ENCODE measurements around the gene TRIM67.

Gene TRIM67

DNA sequence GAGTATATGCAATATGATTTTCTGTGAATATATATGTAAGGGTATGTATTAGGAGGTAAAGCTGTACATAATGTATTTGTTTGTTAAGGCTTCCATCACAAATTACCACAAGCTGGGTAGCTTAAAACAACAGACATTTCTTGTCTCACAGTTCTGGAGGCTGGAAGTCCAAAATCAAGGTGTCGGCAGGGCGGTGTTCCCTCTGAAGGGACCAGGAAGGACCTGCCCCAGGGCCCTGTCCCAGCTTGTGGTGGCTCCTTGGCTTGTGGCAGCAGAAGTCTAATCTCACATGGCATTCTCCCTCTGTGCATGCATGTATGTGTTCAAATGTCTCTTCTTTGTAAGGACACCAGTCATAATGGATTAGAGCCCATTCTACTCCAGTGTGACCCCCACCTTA is 17.1 kb downstream of the TRIM67 start:
- Histone ChIP-seq H3K4me1 (ENCODE audit: control insufficient read depth, insufficient read depth, low read length) (no peaks in the 10 kb centered on the region), H3K36me3 (ENCODE audit: control insufficient read depth, insufficient read depth, low read length) (no peaks in the 10 kb centered on the region), H3K27me3 (ENCODE audit: control insufficient read depth, insufficient read depth, low read length) (no peaks in the 10 kb centered on the region), H3K27ac (ENCODE audit: low read depth, low read length) (no peak overlapping the region), H3K9ac (ENCODE audit: low read length) (no peak overlapping the region), H3K4me3 (ENCODE audit: low read length) (no peak overlapping the region)

DNA sequence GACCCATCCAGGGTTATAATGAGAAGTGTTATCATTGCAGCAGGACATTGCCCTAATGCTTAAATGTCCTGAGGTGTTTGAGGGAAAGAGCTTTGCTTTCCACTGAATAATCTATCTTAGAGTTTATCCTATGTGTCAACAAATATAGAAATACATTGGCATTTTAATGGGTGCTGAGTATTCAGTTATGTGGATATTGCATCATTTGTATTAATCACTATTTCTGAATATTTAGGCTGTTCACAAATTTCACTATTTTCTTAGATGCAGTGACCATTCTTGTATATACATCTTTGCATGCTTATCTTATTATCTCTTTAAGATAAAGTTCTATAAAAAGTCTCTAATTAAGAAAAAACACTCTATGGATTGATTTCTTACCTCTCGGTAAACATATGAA is 18.2 kb downstream of the TRIM67 start:
- no peaks in the 10 kb centered on the region for H3K27me3 ChIP-seq (ENCODE audit: control insufficient read depth, insufficient read depth, low read length)
- H3K27ac ChIP-seq (ENCODE audit: low read depth, low read length): no peak overlapping the region
- no peak overlapping the region for H3K4me3 ChIP-seq (ENCODE audit: low read length)
- no peak overlapping the region for H3K9ac ChIP-seq (ENCODE audit: low read length)
- H3K36me3 ChIP-seq (ENCODE audit: control insufficient read depth, insufficient read depth, low read length): no peaks in the 10 kb centered on the region
- no peaks in the 10 kb centered on the region for H3K4me1 ChIP-seq (ENCODE audit: control insufficient read depth, insufficient read depth, low read length)

DNA sequence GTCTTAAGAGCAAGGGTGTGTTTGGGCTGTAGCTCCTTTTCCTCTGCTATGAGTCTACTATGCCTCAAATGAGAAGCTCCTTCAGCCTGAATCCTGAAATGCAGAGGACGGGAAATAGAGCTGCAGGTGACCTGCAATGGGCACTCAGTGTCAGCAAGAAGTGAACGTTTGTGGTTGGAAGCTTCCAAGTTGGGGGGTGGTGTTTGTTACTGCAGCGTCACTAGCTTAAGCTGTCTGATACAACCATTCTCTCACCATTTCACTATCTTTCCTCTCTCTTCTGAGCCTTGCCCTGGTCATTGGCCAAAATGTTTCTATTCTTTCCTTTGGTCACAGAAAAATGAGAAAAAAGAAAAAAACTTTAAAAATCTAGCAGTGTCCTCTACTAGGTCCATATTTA is 19.4 kb downstream of the TRIM67 start:
- Histone ChIP-seq H3K27me3 (ENCODE audit: control insufficient read depth, insufficient read depth, low read length) (no peaks in the 10 kb centered on the region), H3K4me1 (ENCODE audit: control insufficient read depth, insufficient read depth, low read length) (no peaks in the 10 kb centered on the region), H3K27ac (ENCODE audit: low read depth, low read length) (no peak overlapping the region), H3K36me3 (ENCODE audit: control insufficient read depth, insufficient read depth, low read length) (no peaks in the 10 kb centered on the region), H3K9ac (ENCODE audit: low read length) (no peak overlapping the region), H3K4me3 (ENCODE audit: low read length) (no peak overlapping the region)

DNA sequence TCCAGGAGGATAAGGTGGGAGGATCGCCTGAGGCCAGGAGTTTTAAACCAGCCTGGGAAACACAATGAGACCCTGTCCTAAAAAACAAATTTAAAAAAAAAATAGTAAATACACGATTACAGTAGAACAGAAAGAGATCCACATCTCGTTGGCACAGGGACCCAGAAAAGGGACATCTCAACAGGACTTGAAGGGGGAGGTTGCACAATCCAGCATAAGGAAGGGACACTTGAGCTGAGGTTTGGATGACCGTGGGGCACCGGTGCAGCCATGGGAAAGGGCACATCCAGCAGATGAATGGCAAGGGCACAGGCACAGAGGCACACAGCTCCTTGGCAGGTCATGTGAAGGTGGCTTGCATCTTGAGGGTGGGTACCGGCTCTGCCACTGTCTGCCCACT is 20.5 kb downstream of the TRIM67 start:
- no peak overlapping the region for H3K4me3 ChIP-seq (ENCODE audit: low read length)
- H3K36me3 ChIP-seq (ENCODE audit: control insufficient read depth, insufficient read depth, low read length): no peaks in the 10 kb centered on the region
- no peak overlapping the region for H3K27ac ChIP-seq (ENCODE audit: low read depth, low read length)
- H3K4me1 ChIP-seq (ENCODE audit: control insufficient read depth, insufficient read depth, low read length): no peaks in the 10 kb centered on the region
- no peak overlapping the region for H3K9ac ChIP-seq (ENCODE audit: low read length)
- no peaks in the 10 kb centered on the region for H3K27me3 ChIP-seq (ENCODE audit: control insufficient read depth, insufficient read depth, low read length)

DNA sequence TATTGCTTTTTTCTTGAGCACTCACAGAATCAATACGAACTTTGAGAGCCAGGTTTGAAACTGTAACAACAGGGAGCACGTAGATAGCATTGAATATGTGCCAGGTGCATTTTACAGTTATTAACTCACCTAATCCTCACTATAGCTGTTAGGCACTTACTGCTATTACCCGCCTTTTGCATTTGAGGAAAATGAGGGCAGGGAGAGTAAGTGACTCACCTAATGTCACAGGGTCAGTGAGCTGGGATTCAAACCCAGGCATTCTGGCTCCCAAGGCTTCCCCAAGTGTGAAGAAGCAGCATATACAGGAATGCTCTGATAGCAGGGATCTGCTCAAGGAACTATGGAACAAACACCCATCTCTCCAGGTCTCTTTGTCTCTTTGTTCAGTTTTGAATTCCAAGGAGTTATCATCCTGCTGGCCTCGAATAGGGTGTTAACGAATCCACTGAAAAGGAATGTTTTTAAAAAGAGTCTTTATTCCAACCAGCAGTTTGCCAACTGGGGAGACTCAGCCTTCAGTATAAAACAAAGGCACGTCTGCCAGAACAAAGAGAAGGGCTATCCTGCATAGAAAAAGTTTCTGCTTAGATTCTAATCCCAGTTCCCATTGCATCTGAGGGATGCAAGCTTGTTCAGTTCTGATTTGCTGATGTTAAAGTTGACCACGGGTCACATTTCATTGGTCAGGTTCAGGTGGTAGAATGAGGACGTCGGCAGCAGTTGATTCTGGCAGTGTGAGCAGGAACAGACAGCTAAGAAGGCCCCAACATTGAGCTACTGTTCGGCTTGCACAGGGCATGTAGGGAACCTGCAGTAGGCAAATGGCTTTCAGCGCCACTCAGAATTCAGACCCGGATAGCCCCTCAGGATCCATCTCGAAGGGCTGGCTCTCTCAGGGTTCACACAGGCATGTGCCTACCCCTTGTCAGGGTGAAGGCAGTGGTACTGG is 22.1 kb downstream of the TRIM67 start:
- Histone ChIP-seq H3K9ac (ENCODE audit: low read length) (no peak overlapping the region), H3K27ac (ENCODE audit: low read depth, low read length) (no peak overlapping the region), H3K36me3 (ENCODE audit: control insufficient read depth, insufficient read depth, low read length) (no peaks in the 10 kb centered on the region), H3K27me3 (ENCODE audit: control insufficient read depth, insufficient read depth, low read length) (peaks cover 8% of the 10 kb centered on the region), H3K4me3 (ENCODE audit: low read length) (no peak overlapping the region), H3K4me1 (ENCODE audit: control insufficient read depth, insufficient read depth, low read length) (no peaks in the 10 kb centered on the region)

DNA sequence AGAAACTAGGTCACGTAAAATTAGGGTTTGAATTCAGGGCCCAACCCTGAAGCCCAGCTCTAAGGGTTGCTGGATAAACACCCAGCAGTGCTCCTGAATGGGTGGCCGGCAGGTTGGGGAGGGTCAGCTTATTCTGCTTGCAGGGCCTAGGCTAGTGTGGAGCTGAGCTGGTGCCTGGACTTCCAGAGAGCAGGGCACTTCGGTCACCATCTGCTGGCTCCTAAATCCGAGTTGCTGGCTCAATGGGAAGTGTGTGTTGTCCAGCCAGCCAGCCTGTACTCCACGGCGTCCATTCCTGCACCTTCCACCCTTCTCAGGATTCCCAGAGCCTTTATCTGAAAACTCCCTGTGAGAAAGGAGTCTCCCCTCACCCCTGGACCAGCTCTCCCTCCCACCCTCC is 23.0 kb downstream of the TRIM67 start:
- H3K4me1 ChIP-seq (ENCODE audit: control insufficient read depth, insufficient read depth, low read length): no peaks in the 10 kb centered on the region
- H3K4me3 ChIP-seq (ENCODE audit: low read length): no peak overlapping the region
- peaks cover 8% of the 10 kb centered on the region for H3K27me3 ChIP-seq (ENCODE audit: control insufficient read depth, insufficient read depth, low read length)
- no peaks in the 10 kb centered on the region for H3K36me3 ChIP-seq (ENCODE audit: control insufficient read depth, insufficient read depth, low read length)
- no peak overlapping the region for H3K9ac ChIP-seq (ENCODE audit: low read length)
- no peak overlapping the region for H3K27ac ChIP-seq (ENCODE audit: low read depth, low read length)

DNA sequence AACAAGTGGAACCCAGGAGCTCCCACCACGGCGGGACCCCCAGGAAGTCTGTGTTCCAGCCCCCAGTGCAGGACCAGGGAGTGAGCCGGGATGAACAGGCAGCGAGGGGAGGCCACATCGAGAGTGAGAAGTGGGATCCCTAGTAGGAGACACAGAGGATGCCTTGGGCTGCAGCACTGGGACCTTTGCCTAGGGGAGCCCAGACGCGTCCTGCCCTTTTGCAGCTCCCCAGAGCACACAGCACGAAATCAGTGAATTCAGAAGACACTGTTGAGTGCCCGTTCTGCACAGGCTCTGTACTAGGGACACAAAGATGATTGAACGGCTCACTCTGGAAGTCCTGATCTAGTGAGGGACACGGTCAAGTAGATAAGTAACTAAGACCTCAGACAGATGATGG is 23.5 kb downstream of the TRIM67 start:
- Histone ChIP-seq H3K27ac (ENCODE audit: low read depth, low read length) (no peak overlapping the region), H3K27me3 (ENCODE audit: control insufficient read depth, insufficient read depth, low read length) (peaks cover 8% of the 10 kb centered on the region), H3K4me3 (ENCODE audit: low read length) (no peak overlapping the region), H3K9ac (ENCODE audit: low read length) (no peak overlapping the region), H3K4me1 (ENCODE audit: control insufficient read depth, insufficient read depth, low read length) (no peaks in the 10 kb centered on the region), H3K36me3 (ENCODE audit: control insufficient read depth, insufficient read depth, low read length) (no peaks in the 10 kb centered on the region)

DNA sequence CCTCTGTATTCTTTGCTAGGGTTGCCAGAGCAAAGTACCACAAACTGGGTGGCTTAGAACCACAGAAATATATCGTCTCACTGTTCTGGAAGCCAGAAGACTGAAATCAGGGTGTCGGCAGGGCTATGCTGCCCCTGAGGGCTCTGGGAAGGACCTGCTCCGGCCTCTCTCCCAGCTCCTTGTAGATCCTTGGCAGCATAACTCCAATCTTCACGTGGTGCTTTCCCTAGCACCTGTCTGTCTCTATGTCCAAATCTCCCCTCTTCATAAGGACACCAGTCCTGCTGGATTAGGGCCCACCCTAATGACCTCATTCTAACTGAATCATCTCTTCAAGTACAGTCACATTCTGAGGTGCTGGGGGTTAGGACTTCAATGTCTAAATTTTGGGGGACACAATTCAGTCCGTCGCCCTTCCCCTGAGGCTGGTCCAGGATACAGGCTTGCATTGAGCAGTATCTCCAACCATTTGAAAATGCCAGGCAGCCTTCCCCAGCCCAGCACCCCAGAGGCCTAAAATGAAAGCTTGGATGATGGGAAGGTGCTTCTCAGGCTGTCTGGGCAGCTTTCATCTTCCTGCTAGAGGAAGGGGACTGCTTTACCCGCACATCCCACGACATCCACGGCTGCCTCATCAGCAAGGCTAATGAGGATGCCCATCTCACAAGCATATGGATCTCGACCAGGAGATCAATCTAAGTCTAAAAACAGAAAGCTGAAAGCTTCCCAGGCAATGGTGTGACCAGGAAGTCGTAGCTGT is 24.7 kb downstream of the TRIM67 start:
- Histone ChIP-seq H3K27me3 (ENCODE audit: control insufficient read depth, insufficient read depth, low read length) (peaks cover 8% of the 10 kb centered on the region), H3K27ac (ENCODE audit: low read depth, low read length) (no peak overlapping the region)

DNA sequence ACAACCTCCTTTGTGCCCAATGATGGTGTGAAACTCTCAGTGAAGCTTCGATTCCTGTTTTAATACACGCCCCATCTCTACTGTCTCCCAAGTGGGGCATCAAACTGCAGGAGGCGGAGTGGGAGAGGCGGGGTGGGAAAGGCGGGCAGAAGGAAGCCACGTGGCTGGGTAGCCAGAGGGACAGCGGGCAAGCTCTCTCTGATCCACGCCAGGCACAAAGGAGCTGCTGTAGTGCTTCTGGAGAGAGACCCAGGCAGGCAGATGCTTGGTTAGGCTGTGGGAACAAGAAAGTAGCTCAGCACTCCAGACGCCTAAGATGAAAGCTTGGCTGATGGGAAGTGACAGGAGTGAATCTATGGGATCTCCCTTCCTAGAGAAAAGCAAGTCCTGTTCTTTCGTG is 25.7 kb downstream of the TRIM67 start:
- H3K4me1 ChIP-seq (ENCODE audit: control insufficient read depth, insufficient read depth, low read length): no peaks in the 10 kb centered on the region
- H3K4me3 ChIP-seq (ENCODE audit: low read length): no peak overlapping the region
- H3K27me3 ChIP-seq (ENCODE audit: control insufficient read depth, insufficient read depth, low read length): peaks cover 8% of the 10 kb centered on the region
- no peak overlapping the region for H3K27ac ChIP-seq (ENCODE audit: low read depth, low read length)
- H3K9ac ChIP-seq (ENCODE audit: low read length): no peak overlapping the region
- H3K36me3 ChIP-seq (ENCODE audit: control insufficient read depth, insufficient read depth, low read length): no peaks in the 10 kb centered on the region

More for the DNA sequence above, 24.7 kb downstream of the TRIM67 start:
- Histone ChIP-seq H3K9ac (ENCODE audit: low read length) (no peak overlapping the region), H3K36me3 (ENCODE audit: control insufficient read depth, insufficient read depth, low read length) (no peaks in the 10 kb centered on the region), H3K4me3 (ENCODE audit: low read length) (no peak overlapping the region), H3K4me1 (ENCODE audit: control insufficient read depth, insufficient read depth, low read length) (no peaks in the 10 kb centered on the region)

DNA sequence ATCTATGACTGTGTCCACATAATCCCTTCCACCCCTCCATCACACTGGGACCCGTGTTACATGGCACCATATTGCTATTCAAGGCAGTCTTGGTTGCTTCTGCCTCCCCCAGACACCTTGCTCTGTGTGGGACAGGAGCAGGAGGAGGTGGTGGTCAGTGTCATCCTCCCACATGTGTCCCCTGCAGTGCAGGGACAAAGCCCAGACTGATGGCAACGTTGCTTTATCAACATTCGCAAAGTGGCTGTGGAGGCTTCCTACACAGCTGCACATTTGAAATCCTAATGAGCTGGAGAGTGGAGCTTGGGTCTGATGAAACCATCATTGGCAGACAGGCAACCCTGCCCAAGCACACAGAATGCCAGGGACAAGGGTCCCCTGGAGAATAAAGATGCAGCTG is 26.2 kb downstream of the TRIM67 start:
- H3K27me3 ChIP-seq (ENCODE audit: control insufficient read depth, insufficient read depth, low read length): peaks cover 8% of the 10 kb centered on the region
- H3K36me3 ChIP-seq (ENCODE audit: control insufficient read depth, insufficient read depth, low read length): no peaks in the 10 kb centered on the region
- H3K4me1 ChIP-seq (ENCODE audit: control insufficient read depth, insufficient read depth, low read length): no peaks in the 10 kb centered on the region
- no peak overlapping the region for H3K4me3 ChIP-seq (ENCODE audit: low read length)
- H3K27ac ChIP-seq (ENCODE audit: low read depth, low read length): no peak overlapping the region
- no peak overlapping the region for H3K9ac ChIP-seq (ENCODE audit: low read length)

DNA sequence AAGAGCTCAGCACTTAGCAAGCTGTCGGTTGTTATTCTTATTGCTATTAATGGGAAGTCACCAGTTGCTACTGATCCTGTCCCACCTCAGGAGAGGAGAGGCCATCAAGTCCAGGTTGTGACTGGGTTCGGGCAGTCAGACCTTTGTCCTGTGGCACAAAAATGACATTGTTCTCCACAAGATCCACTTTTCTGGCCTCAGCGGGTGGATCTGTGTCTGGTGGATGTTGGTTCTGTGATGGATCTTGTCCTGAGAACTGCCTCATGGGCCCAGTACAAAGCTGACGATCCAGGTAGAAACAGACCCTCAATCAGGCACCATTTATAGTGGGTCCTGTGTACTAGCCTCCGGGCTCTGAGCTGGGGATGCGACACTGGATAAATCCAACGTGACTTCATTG is 26.9 kb downstream of the TRIM67 start:
- H3K4me1 ChIP-seq (ENCODE audit: control insufficient read depth, insufficient read depth, low read length): no peaks in the 10 kb centered on the region
- H3K9ac ChIP-seq (ENCODE audit: low read length): no peak overlapping the region
- no peaks in the 10 kb centered on the region for H3K36me3 ChIP-seq (ENCODE audit: control insufficient read depth, insufficient read depth, low read length)
- peaks cover 8% of the 10 kb centered on the region for H3K27me3 ChIP-seq (ENCODE audit: control insufficient read depth, insufficient read depth, low read length)
- H3K4me3 ChIP-seq (ENCODE audit: low read length): no peak overlapping the region
- H3K27ac ChIP-seq (ENCODE audit: low read depth, low read length): no peak overlapping the region

DNA sequence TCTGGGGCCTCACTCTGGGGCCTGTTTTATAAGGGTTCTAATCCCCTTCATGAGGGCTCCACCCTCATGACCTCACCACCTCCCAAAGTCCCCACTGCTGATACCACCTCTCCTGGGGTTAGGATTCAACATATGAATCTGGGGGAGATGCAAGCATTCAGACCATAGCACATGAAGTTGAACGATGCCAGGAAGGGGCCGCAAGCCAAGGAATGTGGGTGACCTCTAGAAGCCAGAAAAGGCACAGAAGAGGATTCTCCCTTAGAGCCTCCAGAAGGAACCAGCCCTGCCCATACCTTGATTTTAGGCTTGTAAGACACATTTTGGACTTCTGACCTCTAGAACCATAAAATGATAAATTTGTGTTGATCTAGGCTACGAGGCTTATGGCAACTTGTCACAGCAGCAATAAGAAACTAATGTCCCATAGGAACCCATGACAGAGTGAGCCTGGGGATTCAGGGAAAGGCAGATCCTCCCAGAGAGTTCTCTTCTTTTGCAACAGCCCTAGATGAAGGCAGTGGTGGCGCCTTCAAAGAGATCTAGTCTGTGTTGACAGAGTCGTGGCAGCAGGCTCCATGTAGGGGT is 27.9 kb downstream of the TRIM67 start:
- peaks cover 8% of the 10 kb centered on the region for H3K27me3 ChIP-seq (ENCODE audit: control insufficient read depth, insufficient read depth, low read length)

More for the DNA sequence above, 27.9 kb downstream of the TRIM67 start:
- no peak overlapping the region for H3K9ac ChIP-seq (ENCODE audit: low read length)
- H3K36me3 ChIP-seq (ENCODE audit: control insufficient read depth, insufficient read depth, low read length): no peaks in the 10 kb centered on the region
- H3K4me3 ChIP-seq (ENCODE audit: low read length): no peak overlapping the region
- no peak overlapping the region for H3K27ac ChIP-seq (ENCODE audit: low read depth, low read length)
- H3K4me1 ChIP-seq (ENCODE audit: control insufficient read depth, insufficient read depth, low read length): no peaks in the 10 kb centered on the region

Measured in rectal smooth muscle tissue (tissue), 1 donor.